ENCODE data around the gene TMPRSS2. TPM values are rescaled to one million over a fixed set of nuclear protein-coding genes. Genes with fewer than 3 reads are reported as not detected.

The TMPRSS2 gene
- 23.7 and 29.4 TPM in 2 replicates for total RNA-seq
- long read RNA-seq, transcript TMPRSS2-201 (14 exons, 3,205 nt): major isoform, 16 of 50 reads
- long read RNA-seq, partial matches to known transcripts: 11 of 50 reads
- long read RNA-seq, other reads (novel, unspliced or antisense): 17 of 50 reads

DNA sequence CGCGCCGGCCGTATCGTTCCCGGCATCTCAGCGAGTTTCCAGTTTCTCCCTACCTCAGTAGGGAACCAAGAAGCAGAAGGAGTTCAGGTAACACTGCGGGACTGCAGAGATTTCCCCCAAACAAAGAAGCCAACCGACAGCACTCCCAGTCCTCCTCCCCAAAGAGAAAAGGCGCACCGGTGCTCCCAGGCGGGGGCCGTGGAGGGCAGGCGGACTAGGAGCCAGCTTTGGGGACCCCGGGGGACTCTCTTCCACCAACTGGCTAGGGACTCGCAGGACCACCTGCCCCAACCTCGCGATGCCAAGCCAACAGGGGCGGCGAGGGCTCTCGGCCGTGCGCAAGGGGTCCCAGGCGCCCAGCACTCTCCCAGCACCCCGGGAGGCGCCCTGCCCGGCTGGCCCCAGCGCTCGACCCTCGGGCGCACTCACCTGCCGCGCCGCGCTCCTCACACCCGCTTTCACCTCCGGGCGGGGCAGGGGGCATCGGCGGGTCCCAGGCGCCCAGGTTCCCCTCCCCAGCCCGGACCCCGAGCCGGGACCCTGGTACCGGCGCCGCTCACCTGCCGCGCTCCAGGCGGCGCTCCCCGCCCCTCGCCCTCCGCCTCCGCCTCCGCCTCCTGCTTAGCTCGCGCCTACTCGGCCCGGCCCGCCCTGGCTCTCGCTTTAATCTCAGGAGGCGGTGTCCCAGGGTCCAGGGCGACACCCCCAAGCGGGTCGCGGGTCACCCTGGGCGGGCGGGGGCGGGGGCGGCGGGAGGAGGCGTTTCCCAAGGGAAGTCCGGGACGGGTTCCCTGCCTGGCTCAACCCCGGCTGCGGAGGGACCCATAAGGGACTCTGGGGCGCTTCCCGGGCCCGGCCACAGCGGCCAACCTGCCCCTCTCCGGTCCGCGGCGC, at the start of gene TMPRSS2:
Gene TMPRSS2 (minus strand): TSS at position 638 of the 894 bp plus-strand sequence. CDS start 10,025 bp downstream, outside the sequence.
- H3K9me3 Mint-ChIP-seq (ENCODE audit: low read depth): no peaks in the 10 kb centered on the region
- H3K36me3 Mint-ChIP-seq (ENCODE audit: insufficient read depth): peaks cover 5% of the 10 kb centered on the region
- H3K27me3 Mint-ChIP-seq: peaks cover 10% of the 10 kb centered on the region
- H3K4me1 Mint-ChIP-seq (ENCODE audit: low read depth): peaks cover 32% of the 10 kb centered on the region
- peak within 1 kb of the TSS; percentile 82 for H3K4me3 Mint-ChIP-seq (ENCODE audit: low read depth)
- no peak for TF ChIP-seq CTCF (IDR thresholded peaks at IDR 0.05; ENCODE audit: unreplicated experiment)
- DNase-seq (ENCODE audit: low spot score, unreplicated experiment): peak; percentile 59
- peak within 1 kb of the TSS; percentile 71 for H3K27ac Mint-ChIP-seq

- Mint-ChIP-seq H3K27me3 (no peaks in the 10 kb centered on the region), H3K9me3 (ENCODE audit: low read depth) (no peaks in the 10 kb centered on the region), H3K36me3 (ENCODE audit: insufficient read depth) (no peaks in the 10 kb centered on the region), H3K27ac (no peak overlapping the region), H3K4me3 (ENCODE audit: low read depth) (no peak overlapping the region), H3K4me1 (ENCODE audit: low read depth) (peaks cover 26% of the 10 kb centered on the region)
- DNase-seq (ENCODE audit: low spot score, unreplicated experiment): no peak
- no peak for TF ChIP-seq CTCF (IDR thresholded peaks at IDR 0.05; ENCODE audit: unreplicated experiment)
These were observed 47.1 kb upstream of the TMPRSS2 start for GRCh38 chr21:41555057-41555456.

DNA sequence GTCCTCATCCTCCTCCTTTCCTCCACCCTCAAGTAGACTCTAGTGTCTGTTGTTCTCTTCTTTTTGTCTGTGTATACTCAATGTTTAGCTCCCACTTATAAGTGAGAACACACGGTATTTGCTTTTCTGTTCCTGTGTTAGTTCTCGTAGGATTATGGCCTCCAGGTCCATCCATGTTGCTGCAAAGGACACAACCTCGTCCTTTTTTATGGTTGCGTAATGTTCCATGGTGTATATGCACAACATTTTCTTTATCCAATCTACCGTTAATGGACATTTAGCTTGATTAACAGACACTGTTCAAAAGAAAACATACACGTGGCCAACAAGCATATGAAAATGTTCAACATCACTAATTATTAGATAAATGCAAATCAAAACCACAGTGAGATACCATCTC, 44.3 kb upstream of the TMPRSS2 start:
- TF ChIP-seq CTCF (IDR thresholded peaks at IDR 0.05; ENCODE audit: unreplicated experiment): no peak
- H3K9me3 Mint-ChIP-seq (ENCODE audit: low read depth): no peaks in the 10 kb centered on the region
- H3K27me3 Mint-ChIP-seq: peaks cover 3% of the 10 kb centered on the region
- DNase-seq (ENCODE audit: low spot score, unreplicated experiment): no peak
- H3K4me1 Mint-ChIP-seq (ENCODE audit: low read depth): peaks cover 5% of the 10 kb centered on the region
- H3K4me3 Mint-ChIP-seq (ENCODE audit: low read depth): no peak overlapping the region
- no peaks in the 10 kb centered on the region for H3K36me3 Mint-ChIP-seq (ENCODE audit: insufficient read depth)
- H3K27ac Mint-ChIP-seq: no peak overlapping the region

GRCh38 chr21:41548781-41549180, 40.8 kb upstream of the TMPRSS2 start:
- no peak overlapping the region for H3K27ac Mint-ChIP-seq
- TF ChIP-seq CTCF (IDR thresholded peaks at IDR 0.05; ENCODE audit: unreplicated experiment): no peak
- no peak overlapping the region for H3K4me3 Mint-ChIP-seq (ENCODE audit: low read depth)

GRCh38 chr21:41547111-41547510, 39.2 kb upstream of the TMPRSS2 start:
- no peak overlapping the region for H3K4me3 Mint-ChIP-seq (ENCODE audit: low read depth)
- no peaks in the 10 kb centered on the region for H3K9me3 Mint-ChIP-seq (ENCODE audit: low read depth)
- no peak for DNase-seq (ENCODE audit: low spot score, unreplicated experiment)
- peaks cover 2% of the 10 kb centered on the region for H3K4me1 Mint-ChIP-seq (ENCODE audit: low read depth)
- no peaks in the 10 kb centered on the region for H3K36me3 Mint-ChIP-seq (ENCODE audit: insufficient read depth)
- no peak for TF ChIP-seq CTCF (IDR thresholded peaks at IDR 0.05; ENCODE audit: unreplicated experiment)
- H3K27me3 Mint-ChIP-seq: peaks cover 24% of the 10 kb centered on the region
- H3K27ac Mint-ChIP-seq: no peak overlapping the region

More at GRCh38 chr21:41548781-41549180, 40.8 kb upstream of the TMPRSS2 start:
- H3K36me3 Mint-ChIP-seq (ENCODE audit: insufficient read depth): no peaks in the 10 kb centered on the region
- peaks cover 2% of the 10 kb centered on the region for H3K4me1 Mint-ChIP-seq (ENCODE audit: low read depth)
- H3K27me3 Mint-ChIP-seq: peaks cover 18% of the 10 kb centered on the region
- no peaks in the 10 kb centered on the region for H3K9me3 Mint-ChIP-seq (ENCODE audit: low read depth)
- no peak for DNase-seq (ENCODE audit: low spot score, unreplicated experiment)
